ENCODE measurements around the gene ACSL1. TPM values are rescaled to one million over a fixed set of nuclear protein-coding genes. Genes with fewer than 3 reads are reported as not detected.
A peak's percentile ranks its signal among the peaks of the same experiment; 100 is the strongest.

The ACSL1 gene
- total and polyA plus RNA-seq, 9 of the 15 experiments (the other 6 are each of a cell fraction or from before 2014, with no cell fraction given) = 6.7 to 24.1 (median 15.0) TPM

DNA sequence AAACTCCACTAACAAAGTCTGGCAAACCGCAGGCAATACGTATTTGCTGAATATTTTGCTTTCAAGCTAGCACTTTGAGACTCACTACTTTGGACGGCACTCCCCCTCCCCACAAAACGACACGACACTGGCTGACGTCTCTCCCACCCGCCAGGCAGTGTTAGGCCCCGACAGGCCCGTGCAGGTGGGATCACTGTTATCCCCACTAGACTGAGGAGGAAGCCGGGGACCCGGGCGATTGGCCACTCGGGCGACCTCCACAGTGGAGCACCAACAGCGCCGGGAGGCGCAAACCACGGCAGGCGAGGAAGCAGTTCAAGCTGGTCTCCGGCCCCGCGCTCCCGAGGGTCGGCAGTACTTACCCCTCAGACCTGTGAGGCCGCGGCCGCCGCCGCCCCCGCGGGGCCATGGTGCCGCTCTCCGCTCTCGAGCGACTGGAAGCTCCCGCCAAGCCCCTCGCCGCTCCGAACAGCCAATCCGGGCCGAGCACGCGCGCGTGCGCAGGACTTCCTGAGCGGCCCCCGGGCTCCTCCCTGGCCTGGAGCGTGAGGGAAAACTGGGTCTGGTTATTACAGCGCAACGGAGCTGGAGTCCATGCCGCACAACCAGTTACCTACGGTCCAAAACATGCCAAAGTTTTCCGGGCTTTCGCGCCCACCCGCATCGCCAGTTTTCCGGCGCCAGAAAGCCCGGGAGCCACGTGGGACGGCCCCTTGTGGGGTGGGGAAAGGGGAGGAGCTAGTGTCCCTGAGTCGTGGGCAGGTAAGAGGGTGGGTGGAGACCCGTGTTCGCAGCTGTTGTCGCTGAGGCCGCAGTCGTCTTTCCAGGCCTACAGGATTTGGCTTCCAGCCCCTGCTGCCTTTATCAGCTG is 91.9 kb downstream of the ACSL1 start, which contains the start of gene CENPU (continued):
- TF ChIP-seq THRA (IDR thresholded peaks at IDR 0.05) (no peak), ELF4 (CRISPR knock-in tag; IDR thresholded peaks at IDR 0.05) (peak; percentile 65; the same call in 1 of the 2 replicates), ZNF23 (CRISPR knock-in tag; IDR thresholded peaks at IDR 0.05) (no peak), CBFB (CRISPR knock-in tag; IDR thresholded peaks at IDR 0.05) (no peak), HES1 (IDR thresholded peaks at IDR 0.05; ENCODE audit: low read depth) (no peak; the same call in 1 of the 2 replicates), ZBTB12 (CRISPR knock-in tag; IDR thresholded peaks at IDR 0.05) (peak; percentile 25; the same call in 1 of the 2 replicates), RBM15 (IDR thresholded peaks at IDR 0.05; ENCODE audit: insufficient read depth, low read length) (no peak), RBM34 (IDR thresholded peaks at IDR 0.05; ENCODE audit: borderline replicate concordance, insufficient read depth, low read length) (no peak), ZNF79 (CRISPR knock-in tag; IDR thresholded peaks at IDR 0.05; ENCODE audit: low read depth) (no peak), EP400 (IDR thresholded peaks at IDR 0.05) (peak; percentile 96), ZNF644 (tag; IDR thresholded peaks at IDR 0.05; ENCODE audit: low read depth) (0 out of 2 replicates have a peak, but pooled peaks have one; percentile 48), MECOM (CRISPR knock-in tag; IDR thresholded peaks at IDR 0.05) (no peak), TEAD4 (IDR thresholded peaks at IDR 0.05; ENCODE audit: low read length) (peak; percentile 86), TEAD4 (CRISPR knock-in tag; IDR thresholded peaks at IDR 0.05; ENCODE audit: borderline replicate concordance) (no peak), CLOCK (CRISPR knock-in tag; IDR thresholded peaks at IDR 0.05; ENCODE audit: borderline replicate concordance) (no peak), ZNF174 (CRISPR knock-in tag; IDR thresholded peaks at IDR 0.05) (no peak)
- TF ChIP-seq, protein P1, sequence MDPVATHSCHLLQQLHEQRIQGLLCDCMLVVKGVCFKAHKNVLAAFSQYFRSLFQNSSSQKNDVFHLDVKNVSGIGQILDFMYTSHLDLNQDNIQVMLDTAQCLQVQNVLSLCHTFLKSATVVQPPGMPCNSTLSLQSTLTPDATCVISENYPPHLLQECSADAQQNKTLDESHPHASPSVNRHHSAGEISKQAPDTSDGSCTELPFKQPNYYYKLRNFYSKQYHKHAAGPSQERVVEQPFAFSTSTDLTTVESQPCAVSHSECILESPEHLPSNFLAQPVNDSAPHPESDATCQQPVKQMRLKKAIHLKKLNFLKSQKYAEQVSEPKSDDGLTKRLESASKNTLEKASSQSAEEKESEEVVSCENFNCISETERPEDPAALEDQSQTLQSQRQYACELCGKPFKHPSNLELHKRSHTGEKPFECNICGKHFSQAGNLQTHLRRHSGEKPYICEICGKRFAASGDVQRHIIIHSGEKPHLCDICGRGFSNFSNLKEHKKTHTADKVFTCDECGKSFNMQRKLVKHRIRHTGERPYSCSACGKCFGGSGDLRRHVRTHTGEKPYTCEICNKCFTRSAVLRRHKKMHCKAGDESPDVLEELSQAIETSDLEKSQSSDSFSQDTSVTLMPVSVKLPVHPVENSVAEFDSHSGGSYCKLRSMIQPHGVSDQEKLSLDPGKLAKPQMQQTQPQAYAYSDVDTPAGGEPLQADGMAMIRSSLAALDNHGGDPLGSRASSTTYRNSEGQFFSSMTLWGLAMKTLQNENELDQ (CRISPR knock-in tag; IDR thresholded peaks at IDR 0.05; ENCODE audit: borderline replicate concordance) = no peak

Data from K562 (cell line).